Right lobe of liver (tissue), 6 donors: ENCODE results near the gene C6orf47. TPM values are rescaled to one million over a fixed set of nuclear protein-coding genes. Genes with fewer than 3 reads are reported as not detected.

ENCODE experiments used
- ATAC-seq, 4 donors: fragments of 200-7000 bp; cut with Tn5 transposase; one replicate each; pipeline ENCODE4 v1.9.1; 2020; ENCODE audit warnings: mild to moderate bottlenecking in 4 of 4, moderate library complexity in 4 of 4
- DNase-seq, 3 donors: peaks; one replicate each; pipeline ENCODE4 v3.0.0-alpha.2; 2020
- H3K27ac ChIP-seq, 3 donors: fragments of 200-600 bp; one replicate each; pipeline ENCODE4 v1.8.0; 2022
- H3K27me3 ChIP-seq, 2 donors: fragments of 200-600 bp; one replicate each; pipeline ENCODE4 v1.8.0; 2022
- H3K36me3 ChIP-seq, 4 donors: fragments of 200-600 bp; sonication (generic) in 1 of 4; one replicate each; pipeline versions ENCODE4 v1.5.1 to v1.8.0; 2017 to 2022; ENCODE audit warnings: control low read depth in 1 of 4
- H3K4me1 ChIP-seq, 4 donors: fragments of 200-600 bp; sonication (generic) in 1 of 4; one replicate each; pipeline versions ENCODE4 v1.5.1 to v1.8.0; 2017 to 2022; ENCODE audit warnings: control low read depth in 1 of 4
- H3K4me3 ChIP-seq, 3 donors: fragments of 200-600 bp; one replicate each; pipeline ENCODE4 v1.8.0; 2022
- H3K9me3 ChIP-seq, 4 donors: fragments of 200-600 bp; sonication (generic) in 1 of 4; one replicate each; pipeline versions ENCODE4 v1.5.1 to v1.8.0; 2017 to 2022; ENCODE audit warnings: control low read depth in 1 of 4
- CTCF ChIP-seq, 4 donors: fragments of 200-600 bp in 3 of 4; fragments of 450-650 bp in 1 of 4; IDR thresholded peaks; one replicate each; pipeline versions ENCODE4 v1.5.1 to v1.8.0; 2016 to 2022; ENCODE audit warnings: antibody characterized with exemption in 4 of 4, mild to moderate bottlenecking in 2 of 4
- POLR2A ChIP-seq: fragments of 450-650 bp; IDR thresholded peaks from one replicate; pipeline ENCODE4 v1.6.1; 2017; ENCODE audit warnings: antibody characterized with exemption, mild to moderate bottlenecking
- WGBS: methylation state at CpG from one replicate; pipeline ENCODE4 v1.1.6; 2018; ENCODE audit warnings: low coverage, low lambda C conversion rate; ENCODE audit not compliant: insufficient coverage; ENCODE audit errors: missing lambda C conversion rate; 5-methylcytosine and 5-hydroxymethylcytosine counted together
- intact Hi-C, 2 donors: fragments of 100-400 bp; cut with DNase I; formaldehyde crosslinking; loops; one replicate each; pipeline versions ENCODE4 v1.11.2 to v1.14.1; 2022
- total RNA-seq, 6 experiments: library from RNA; depleted of rRNA in 2 of 6; stranded (reverse); fragments of >200 nt in 2 of 6; fragmentation: NEBNext Ultra II Directional in 3 of 6; extraction: Animal tissue kit (Norgen Biotek cat#: 25700) in 3 of 6; gene quantifications; one replicate each; pipeline versions ENCODE4 v1.1.0 to v1.2.4, GENCODE V29; 2016 to 2023
- donor health status: DM: no; HTN: yes; CAD: no.
- donor health status: DM: no; HTN: no; CAD: no.
- donor health status: DM: no; HTN: no; CAD: no.
- donor health status: DM: no; HTN: yes; CAD: no.
- donor health status: DM: no; HTN: yes; CAD: no.

Gene C6orf47
- total RNA-seq, 6 experiments from 2014 or later: 6.6 to 8.7 (median 7.6) TPM

DNA sequence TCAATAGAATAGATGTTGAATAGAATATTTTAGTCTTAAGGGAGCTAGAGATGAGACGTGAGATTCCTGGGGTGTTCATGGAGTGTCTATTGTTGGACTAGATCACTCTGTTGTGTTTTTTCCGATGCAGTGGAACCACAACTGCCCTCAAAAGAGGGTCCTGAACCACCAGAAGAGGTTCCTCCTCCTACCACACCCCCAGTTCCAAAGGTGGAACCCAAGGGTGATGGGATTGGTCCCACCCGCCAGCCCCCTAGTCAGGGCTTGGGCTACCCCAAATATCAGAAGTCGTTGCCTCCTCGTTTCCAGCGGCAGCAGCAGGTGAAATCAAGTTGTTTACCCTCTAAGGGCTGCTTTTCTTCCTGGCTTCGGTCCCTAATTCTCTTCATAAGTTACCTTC, 31.6 kb downstream of the C6orf47 start:
- TF ChIP-seq POLR2A: no peak
- TF ChIP-seq CTCF (IDR thresholded peaks at IDR 0.05): no peak
- H3K4me3 ChIP-seq: no peak overlapping the region
- H3K27me3 ChIP-seq: no peaks in the 10 kb centered on the region
- WGBS: 94% methylated on average over 7 of the region's 7 CpGs
- peaks cover 17 to 95% (median 56%) of the 10 kb centered on the region in 4 donors for H3K36me3 ChIP-seq
- H3K4me1 ChIP-seq: peaks cover 0 to under 1% (median 0%) of the 10 kb centered on the region in 4 donors
- no peak overlapping the region for H3K27ac ChIP-seq
- intact Hi-C loops: no loop called here
- DNase-seq (no peak), ATAC-seq (no peak)
- H3K9me3 ChIP-seq: no peaks in the 10 kb centered on the region

DNA sequence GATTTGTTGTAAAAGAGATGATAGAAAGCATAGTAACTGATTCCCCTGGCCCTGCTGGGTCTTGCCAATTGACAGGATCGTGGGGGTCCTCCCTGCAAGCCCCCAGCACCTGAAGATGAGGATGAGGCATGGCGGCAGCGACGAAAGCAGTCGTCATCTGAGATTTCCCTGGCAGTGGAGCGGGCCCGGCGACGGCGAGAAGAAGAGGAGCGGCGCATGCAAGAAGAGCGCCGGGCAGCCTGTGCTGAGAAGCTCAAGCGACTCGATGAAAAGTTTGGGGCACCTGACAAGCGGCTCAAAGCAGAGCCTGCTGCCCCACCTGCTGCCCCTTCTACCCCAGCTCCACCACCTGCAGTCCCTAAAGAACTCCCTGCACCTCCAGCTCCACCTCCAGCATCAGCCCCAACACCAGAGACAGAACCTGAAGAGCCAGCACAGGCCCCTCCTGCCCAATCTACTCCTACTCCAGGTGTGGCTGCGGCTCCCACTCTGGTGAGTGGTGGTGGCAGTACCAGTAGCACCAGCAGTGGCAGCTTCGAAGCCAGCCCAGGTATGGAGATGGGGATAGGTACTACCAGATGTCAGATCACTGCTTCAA, 32.8 kb downstream of the C6orf47 start:
- no peak for DNase-seq
- ATAC-seq: no peak
- Histone ChIP-seq H3K36me3 (peaks cover 17 to 96% (median 54%) of the 10 kb centered on the region in 4 donors), H3K27ac (no peak overlapping the region), H3K9me3 (no peaks in the 10 kb centered on the region), H3K4me3 (no peak overlapping the region), H3K27me3 (no peaks in the 10 kb centered on the region), H3K4me1 (no peaks in the 10 kb centered on the region)
- intact Hi-C loops: no loop called here
- 95% methylated on average over 12 of the region's 19 CpGs for WGBS
- no peak for TF ChIP-seq CTCF (IDR thresholded peaks at IDR 0.05)
- no peak for TF ChIP-seq POLR2A

- no peak overlapping the region for H3K27ac ChIP-seq
- 93% methylated on average over 5 of the region's 10 CpGs for WGBS
- no peak overlapping the region for H3K4me3 ChIP-seq
- H3K9me3 ChIP-seq: no peaks in the 10 kb centered on the region
- intact Hi-C loops: no loop called here
- DNase-seq (no peak), ATAC-seq (no peak)
- no peak for TF ChIP-seq CTCF (IDR thresholded peaks at IDR 0.05)
- no peak for TF ChIP-seq POLR2A
- H3K36me3 ChIP-seq: peaks cover 17 to 88% (median 54%) of the 10 kb centered on the region in 4 donors
- no peaks in the 10 kb centered on the region for H3K27me3 ChIP-seq
- H3K4me1 ChIP-seq: peaks cover 0 to 4% (median under 1%) of the 10 kb centered on the region in 4 donors
Observed at GRCh38 chr6:31626952-31627351, 33.6 kb downstream of the C6orf47 start.

DNA sequence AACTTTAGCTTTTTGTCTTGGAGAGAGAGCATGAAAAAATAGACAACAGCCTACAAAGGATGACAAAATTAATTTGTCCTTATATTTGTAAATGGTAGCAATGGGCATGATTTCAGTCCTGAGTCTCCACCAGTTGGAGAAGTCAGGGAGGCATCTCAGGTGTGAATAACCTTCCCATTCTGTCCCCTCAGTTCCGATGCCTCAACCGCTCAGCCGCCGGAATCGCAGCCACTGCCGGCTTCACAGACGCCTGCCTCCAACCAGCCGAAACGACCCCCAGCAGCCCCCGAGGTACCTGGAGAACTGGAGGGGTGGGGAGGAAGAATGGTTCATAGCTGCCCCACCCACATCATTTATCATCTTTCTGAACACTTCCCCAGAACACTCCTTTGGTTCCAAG, 36.5 kb downstream of the C6orf47 start:
- Histone ChIP-seq H3K36me3 (peaks cover 12 to 59% (median 37%) of the 10 kb centered on the region in 4 donors), H3K9me3 (no peaks in the 10 kb centered on the region), H3K4me3 (no peak overlapping the region), H3K4me1 (peaks cover 0 to 8% (median 4%) of the 10 kb centered on the region in 4 donors), H3K27ac (no peak overlapping the region), H3K27me3 (no peaks in the 10 kb centered on the region)
- intact Hi-C loops: no loop called here
- ATAC-seq: no peak
- WGBS: no CpG with 5 or more reads among the region's 10 CpGs
- no peak for DNase-seq
- TF ChIP-seq CTCF (IDR thresholded peaks at IDR 0.05) (no peak), POLR2A (no peak)
